Measurements from ENCODE around the gene DLGAP1. TPM values are rescaled to one million over a fixed set of nuclear protein-coding genes. Genes with fewer than 3 reads are reported as not detected.
A peak's percentile ranks its signal among the peaks of the same experiment; 100 is the strongest.
"Not testable (repeated sequence)": the region's sequence is repeated elsewhere in the genome, so short reads cannot be mapped to it uniquely, and the experiment has no call there.

Gene DLGAP1
- total RNA-seq, 6 experiments from 2014 or later, result 0.09 to 0.31 (median 0.18) TPM; not detected in 2

GRCh38 chr18:3583873-3584247 lies 871.2 kb downstream of the DLGAP1 start:
- ATAC-seq, result no peak
- H3K4me3 ChIP-seq, result no peak overlapping the region
- no peaks in the 10 kb centered on the region for H3K9me3 ChIP-seq
- no peaks in the 10 kb centered on the region for H3K4me1 ChIP-seq
- no peak for DNase-seq
- no peaks in the 10 kb centered on the region for H3K27me3 ChIP-seq
- intact Hi-C loops (cut with DNase I), result loop anchor here (10.0 kb wide), 2 partner anchors 81 to 299 kb away; no protein-coding TSS in a partner anchor
- H3K36me3 ChIP-seq, result no peaks in the 10 kb centered on the region
- no peak overlapping the region for H3K27ac ChIP-seq
- TF ChIP-seq POLR2A (IDR thresholded peaks at IDR 0.05) (no peak), CTCF (IDR thresholded peaks at IDR 0.05) (no peak)
- 66% methylated on average over 5 of the region's 7 CpGs for WGBS (ENCODE audit: insufficient coverage, low coverage, low lambda C conversion rate, missing lambda C conversion rate)

- not testable (repeated sequence) for H3K4me1 ChIP-seq, H3K27me3 ChIP-seq, DNase-seq, H3K36me3 ChIP-seq, H3K4me3 ChIP-seq, ATAC-seq, H3K9me3 ChIP-seq, H3K27ac ChIP-seq
- intact Hi-C loops (cut with DNase I), result loop anchor here (10.0 kb wide), 2 partner anchors 82 to 298 kb away; no protein-coding TSS in a partner anchor
- WGBS (ENCODE audit: insufficient coverage, low coverage, low lambda C conversion rate, missing lambda C conversion rate), result 71% methylated on average over 5 of the region's 7 CpGs
Observed at GRCh38 chr18:3583106-3583872, 871.8 kb downstream of the DLGAP1 start.

- no peaks in the 10 kb centered on the region for H3K36me3 ChIP-seq
- no peaks in the 10 kb centered on the region for H3K9me3 ChIP-seq
- H3K27me3 ChIP-seq, result no peaks in the 10 kb centered on the region
- no peak for DNase-seq
- 77% methylated on average over 8 of the region's 13 CpGs for WGBS (ENCODE audit: insufficient coverage, low coverage, low lambda C conversion rate, missing lambda C conversion rate)
- no peak overlapping the region for H3K27ac ChIP-seq
- intact Hi-C loops (cut with DNase I), result loop anchor here (10.0 kb wide), 2 partner anchors 83 to 297 kb away; no protein-coding TSS in a partner anchor
- TF ChIP-seq CTCF (IDR thresholded peaks at IDR 0.05) (no peak), POLR2A (IDR thresholded peaks at IDR 0.05) (no peak)
- H3K4me1 ChIP-seq, result no peaks in the 10 kb centered on the region
- no peak overlapping the region for H3K4me3 ChIP-seq
- ATAC-seq, result no peak
Observed at GRCh38 chr18:3581890-3582289, 873.2 kb downstream of the DLGAP1 start.

- not testable (repeated sequence) for H3K27ac ChIP-seq, H3K4me1 ChIP-seq, H3K36me3 ChIP-seq, DNase-seq, H3K9me3 ChIP-seq, H3K4me3 ChIP-seq, H3K27me3 ChIP-seq
- intact Hi-C loops (cut with DNase I), result loop anchor here (10.0 kb wide), 2 partner anchors 84 to 296 kb away; no protein-coding TSS in a partner anchor
- peak in 1 of 4 donors; percentile 22 for ATAC-seq
- 70% methylated on average over 6 of the region's 22 CpGs for WGBS (ENCODE audit: insufficient coverage, low coverage, low lambda C conversion rate, missing lambda C conversion rate)
Observed at GRCh38 chr18:3580523-3581025, 874.5 kb downstream of the DLGAP1 start.

DNA sequence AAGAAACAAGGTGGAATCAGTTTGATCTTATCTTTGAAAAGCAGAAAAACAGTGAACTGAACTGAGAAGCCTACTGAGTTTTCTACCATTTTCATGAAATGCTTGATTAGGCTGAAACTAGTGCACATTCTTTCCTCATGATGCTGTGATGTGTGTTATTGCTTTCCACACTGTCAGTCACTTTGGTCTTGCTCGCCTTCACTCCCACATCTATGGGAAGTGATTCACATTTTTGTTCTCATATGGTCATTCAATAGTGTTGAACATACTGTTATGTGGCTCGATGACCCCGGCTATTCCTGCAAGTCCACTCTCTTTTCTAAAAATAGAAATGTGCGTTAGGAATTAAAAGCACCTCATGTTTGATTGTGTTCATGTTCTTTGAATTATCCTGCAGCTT lies 875.4 kb downstream of the DLGAP1 start:
- WGBS (ENCODE audit: insufficient coverage, low coverage, low lambda C conversion rate, missing lambda C conversion rate), result 68% methylated on average over 4 of the region's 4 CpGs
- TF ChIP-seq POLR2A (IDR thresholded peaks at IDR 0.05) (no peak), CTCF (IDR thresholded peaks at IDR 0.05) (no peak)
- no peaks in the 10 kb centered on the region for H3K27me3 ChIP-seq
- H3K36me3 ChIP-seq, result no peaks in the 10 kb centered on the region
- ATAC-seq (no peak), DNase-seq (no peak)
- H3K27ac ChIP-seq, result no peak overlapping the region
- no peak overlapping the region for H3K4me3 ChIP-seq
- intact Hi-C loops (cut with DNase I), result loop anchor here (10.0 kb wide), 2 partner anchors 85 to 295 kb away; no protein-coding TSS in a partner anchor
- H3K4me1 ChIP-seq, result no peaks in the 10 kb centered on the region
- H3K9me3 ChIP-seq, result no peaks in the 10 kb centered on the region

Data from right lobe of liver (tissue), 6 donors.